ENCODE data around the gene ADAMTSL3. TPM values are rescaled to one million over a fixed set of nuclear protein-coding genes. Genes with fewer than 3 reads are reported as not detected.

The ADAMTSL3 gene
- total and polyA plus RNA-seq, 2 of the 4 experiments (the other 2 are of a cell fraction): under 0.01 to 0.02 TPM

DNA sequence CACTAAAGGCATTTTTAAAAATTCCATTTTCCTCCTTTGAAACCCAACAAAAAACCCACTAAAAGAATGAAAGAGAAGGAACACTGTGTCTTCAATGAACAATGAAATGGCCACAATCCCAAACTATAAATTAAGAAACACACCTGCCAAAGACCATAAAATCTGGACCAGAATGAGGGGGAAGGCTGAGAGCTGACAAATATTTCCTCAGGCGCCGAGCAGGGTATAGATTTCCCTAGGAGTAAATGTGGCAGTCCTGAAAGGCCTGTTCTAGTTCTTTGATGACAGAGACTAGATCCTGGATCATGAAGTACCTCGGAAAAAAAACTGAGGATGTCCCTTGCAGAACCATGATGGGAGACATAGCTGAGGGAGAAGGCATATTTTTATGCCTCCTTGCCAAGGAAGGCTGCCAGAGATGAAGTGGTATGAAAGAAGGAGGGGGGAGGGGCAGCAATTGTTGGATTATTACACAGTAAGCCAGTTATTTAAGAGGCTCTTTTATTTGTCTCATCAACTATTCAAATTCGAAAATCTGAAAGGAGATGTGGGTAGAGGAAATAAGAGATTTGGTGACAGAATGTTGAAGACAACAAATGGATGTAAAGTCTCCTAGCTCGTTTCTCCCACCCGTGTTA lies 306.4 kb downstream of the ADAMTSL3 start:
- no peak overlapping the region for H2BK5ac ChIP-seq (ENCODE audit: low read depth, low read length, poor library complexity, severe bottlenecking)
- intact Hi-C loops (cut with micrococcal nuclease) (no loop called here), dilution Hi-C loops (cut with HindIII; ENCODE audit: low sequenced_read_pairs, unreplicated experiment) (no loop called here), in situ Hi-C loops (cut with MboI; ENCODE audit: low sequenced_read_pairs) (no loop called here)
- no peaks in the 10 kb centered on the region for H3K36me3 ChIP-seq (ENCODE audit: control insufficient read depth, insufficient read depth, low read length)
- H4K91ac ChIP-seq (ENCODE audit: insufficient read depth, low read depth, low read length): no peak overlapping the region
- H3K14ac ChIP-seq (replicated peaks; ENCODE audit: low read depth, low read length): no peak overlapping the region
- BruUV-seq (replicated peaks): no TSS peak
- H2AK5ac ChIP-seq (ENCODE audit: low read depth, low read length): no peak overlapping the region
- ChIA-PET CTCF (no interaction called here), POLR2A (ENCODE audit: unreplicated experiment) (no interaction called here)
- no peak overlapping the region for H3K27ac ChIP-seq (ENCODE audit: insufficient read depth, low read length)
- TF ChIP-seq ELK1 (IDR thresholded peaks at IDR 0.05; ENCODE audit: borderline replicate concordance, low read depth, low read length) (no peak), SMC3 (IDR thresholded peaks at IDR 0.05; ENCODE audit: low read depth, low read length) (no peak), RAD21 (IDR thresholded peaks at IDR 0.05; ENCODE audit: low read length) (no peak), RCOR1 (IDR thresholded peaks at IDR 0.05; ENCODE audit: insufficient replicate concordance, low read length) (no peak), CHD1 (IDR thresholded peaks at IDR 0.05; ENCODE audit: low read depth, low read length) (no peak), POLR2A (IDR thresholded peaks at IDR 0.05; ENCODE audit: low read depth, low read length) (no peak), CEBPB (IDR thresholded peaks at IDR 0.05; ENCODE audit: low read depth, low read length) (no peak), FOS (IDR thresholded peaks at IDR 0.05; ENCODE audit: low read depth, low read length) (no peak), MAFK (IDR thresholded peaks at IDR 0.05; ENCODE audit: low read depth, low read length) (no peak), MAZ (IDR thresholded peaks at IDR 0.05; ENCODE audit: borderline replicate concordance, low read depth, low read length) (no peak), BHLHE40 (IDR thresholded peaks at IDR 0.05; ENCODE audit: low read depth, low read length) (no peak), NFE2L2 (IDR thresholded peaks at IDR 0.05; ENCODE audit: low read depth, low read length) (no peak), CTCF (conservative IDR thresholded peaks at IDR 0.05; ENCODE audit: low read depth, low read length) (no peak), RFX5 (IDR thresholded peaks at IDR 0.05; ENCODE audit: low read depth, low read length) (no peak), MXI1 (IDR thresholded peaks at IDR 0.05; ENCODE audit: borderline replicate concordance, low read depth, low read length) (no peak)
- TF ChIP-seq, protein P1, sequence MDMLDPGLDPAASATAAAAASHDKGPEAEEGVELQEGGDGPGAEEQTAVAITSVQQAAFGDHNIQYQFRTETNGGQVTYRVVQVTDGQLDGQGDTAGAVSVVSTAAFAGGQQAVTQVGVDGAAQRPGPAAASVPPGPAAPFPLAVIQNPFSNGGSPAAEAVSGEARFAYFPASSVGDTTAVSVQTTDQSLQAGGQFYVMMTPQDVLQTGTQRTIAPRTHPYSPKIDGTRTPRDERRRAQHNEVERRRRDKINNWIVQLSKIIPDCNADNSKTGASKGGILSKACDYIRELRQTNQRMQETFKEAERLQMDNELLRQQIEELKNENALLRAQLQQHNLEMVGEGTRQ (IDR thresholded peaks at IDR 0.05; ENCODE audit: low read depth, low read length): no peak
- H3K23ac ChIP-seq (ENCODE audit: low read depth, low read length): no peak overlapping the region
- H2AK9ac ChIP-seq (replicated peaks; ENCODE audit: low read depth, low read length, poor library complexity): no peak overlapping the region
- no peak overlapping the region for H2BK20ac ChIP-seq (ENCODE audit: low read depth, low read length)
- no peaks in the 10 kb centered on the region for H3K9me1 ChIP-seq (ENCODE audit: insufficient read depth, low read length)
- H2AFZ ChIP-seq (replicated peaks; ENCODE audit: low read length, poor library complexity): no peak overlapping the region
- no peaks in the 10 kb centered on the region for H3K9me3 ChIP-seq (ENCODE audit: control insufficient read depth, insufficient read depth, low read length)
- H2BK120ac ChIP-seq (ENCODE audit: low read depth, low read length): no peak overlapping the region
- H3K4me2 ChIP-seq (ENCODE audit: low read depth, low read length): no peak overlapping the region
- H2BK15ac ChIP-seq (ENCODE audit: low read depth, low read length): no peak overlapping the region
- no peak overlapping the region for H4K5ac ChIP-seq (ENCODE audit: low read depth, low read length)
- H3K79me1 ChIP-seq (ENCODE audit: low read depth in 1 of 2, low read length in 2 of 2): no peaks in the 10 kb centered on the region
- no peak overlapping the region for H4K8ac ChIP-seq (ENCODE audit: low read depth in 2 of 2, low read length in 2 of 2)
- no peak overlapping the region for H3K4me3 ChIP-seq (ENCODE audit: insufficient read depth, low read depth, low read length)
- H4K20me1 ChIP-seq (ENCODE audit: insufficient read depth, low read length): no peaks in the 10 kb centered on the region
- no peak overlapping the region for H3K18ac ChIP-seq (ENCODE audit: low read depth, low read length)
- 94% methylated on average over 2 of the region's 6 CpGs; no CpG with 5 or more reads in 1 of the 2 experiments for WGBS, 2 experiments (ENCODE audit: extremely low coverage in 2 of 2, insufficient read length in 1 of 2)
- H3K27me3 ChIP-seq (ENCODE audit: control insufficient read depth, insufficient read depth, low read length): no peaks in the 10 kb centered on the region
- H3K56ac ChIP-seq (ENCODE audit: extremely low read depth, insufficient read depth, low read length): no peak overlapping the region
- H3K4ac ChIP-seq (ENCODE audit: low read depth, low read length): no peak overlapping the region
- DNase-seq: no peak
- no peaks in the 10 kb centered on the region for H3K4me1 ChIP-seq (ENCODE audit: control insufficient read depth, insufficient read depth, low read length)
- no peak for ATAC-seq (ENCODE audit: low read depth)
- no peak overlapping the region for H3K9ac ChIP-seq (ENCODE audit: low read depth, low read length)
